SIG-M5 (cell line): ENCODE results near the gene MUC4.

Experiments used
- DNase-seq: peaks from one replicate; lab custom pipeline; 2025; lab: John Stamatoyannopoulos, UW

Gene MUC4

GRCh38 chr3:195699860-195700259 is 111.9 kb downstream of the MUC4 start:
- no peak for DNase-seq

- DNase-seq = no peak
Measured at GRCh38 chr3:195699388-195699771, 112.3 kb downstream of the MUC4 start.

- DNase-seq = no peak
Measured at GRCh38 chr3:195698647-195699387, 112.9 kb downstream of the MUC4 start.

- DNase-seq = no peak
Measured at GRCh38 chr3:195698325-195698646, 113.4 kb downstream of the MUC4 start.

GRCh38 chr3:195697582-195698324 is 114.0 kb downstream of the MUC4 start:
- DNase-seq = no peak
